Left lung (tissue), 10 donors: Measurements from ENCODE around the gene TFDP2. TPM values are rescaled to one million over a fixed set of nuclear protein-coding genes. Genes with fewer than 3 reads are reported as not detected.

Experiments used
- ATAC-seq: fragments of 200-7000 bp; cut with Tn5 transposase; one replicate; pipeline ENCODE4 v1.9.1; 2020; ENCODE audit warnings: moderate library complexity
- DNase-seq, 4 donors: peaks; one replicate each; pipeline ENCODE4 v3.0.0-alpha.2; 2013 to 2020
- H3K27ac ChIP-seq, 2 donors: fragments of 200-600 bp; sonication (generic) in 1 of 2; one replicate each; pipeline versions ENCODE4 v1.5.0 to v1.8.0; 2020 to 2021
- H3K27me3 ChIP-seq, 2 donors: fragments of 200-600 bp; sonication (generic) in 1 of 2; one replicate each; pipeline versions ENCODE4 v1.5.0 to v1.8.0; 2020 to 2021
- H3K36me3 ChIP-seq, 2 donors: fragments of 200-600 bp; sonication (generic) in 1 of 2; one replicate each; pipeline versions ENCODE4 v1.5.0 to v1.8.0; 2020 to 2021
- H3K4me1 ChIP-seq, 2 donors: fragments of 200-600 bp; one replicate each; pipeline ENCODE4 v1.8.0; 2021
- H3K4me3 ChIP-seq, 2 donors: fragments of 200-600 bp; sonication (generic) in 1 of 2; one replicate each; pipeline versions ENCODE4 v1.5.0 to v1.8.0; 2020 to 2021; ENCODE audit warnings: mild to moderate bottlenecking in 1 of 2
- H3K9me3 ChIP-seq, 2 donors: fragments of 200-600 bp; sonication (generic) in 1 of 2; one replicate each; pipeline versions ENCODE4 v1.5.0 to v1.8.0; 2020 to 2021
- intact Hi-C, 2 donors: fragments of 100-400 bp; cut with DNase I; formaldehyde crosslinking; loops; one replicate each; pipeline versions ENCODE4 v1.11.2 to v1.14.2; 2022
- polyA plus RNA-seq, 6 donors: library from polyadenylated mRNA; unstranded; fragments of 120-200 nt; gene quantifications; one replicate each; pipeline ENCODE4 v1.2.1, GENCODE V29; 2013; ENCODE audit not compliant: insufficient read length in 6 of 6
- total RNA-seq, 2 donors: library from RNA; stranded (reverse); fragmentation: NEBNext Ultra II Directional; extraction: Animal tissue kit (Norgen Biotek cat#: 25700); gene quantifications; one replicate each; pipeline ENCODE4 v1.2.1, GENCODE V29; 2021
- TF ChIP-seq, protein P1 (sequence below), 2 donors: fragments of 200-600 bp; sonication (generic) in 1 of 2; IDR thresholded peaks; one replicate each; pipeline versions ENCODE4 v1.5.0 to v1.8.0; 2021; ENCODE audit warnings: antibody characterized with exemption in 2 of 2
- donor health status: DM: no; HTN: yes; CAD: no.
- donor health status: DM: no; HTN: no; CAD: no.

TFDP2 gene
- total and polyA plus RNA-seq, 8 donors = 21.2 to 73.0 (median 53.6) TPM

DNA sequence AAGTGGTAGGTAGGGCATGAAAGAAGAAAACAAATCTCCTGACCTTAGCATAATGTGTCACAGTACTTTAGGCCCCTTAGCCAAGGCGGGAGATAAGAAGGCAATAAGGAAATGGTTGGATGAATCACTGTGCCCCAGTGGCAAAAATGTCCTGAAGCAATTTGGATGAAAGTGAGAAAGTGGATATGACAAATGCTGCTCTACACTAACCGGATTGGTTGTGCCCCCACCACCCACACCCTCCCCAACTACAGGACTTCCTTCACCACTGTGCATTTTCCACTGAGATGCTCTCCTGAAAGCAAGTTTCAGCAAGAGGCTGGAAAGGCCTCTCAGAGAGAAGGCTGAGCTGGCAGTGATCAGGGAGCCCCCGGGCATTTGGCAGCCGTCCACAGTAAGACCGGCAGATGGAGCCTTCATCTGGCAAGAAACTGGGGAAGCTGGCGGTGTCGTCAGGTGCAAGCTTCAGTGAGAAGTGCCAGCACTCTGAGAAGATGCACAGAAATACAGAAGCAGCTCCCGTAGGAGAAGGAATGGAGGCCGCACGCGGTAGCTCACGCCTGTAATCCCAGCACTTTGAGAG, 209.1 kb downstream of the TFDP2 start:
- H3K4me1 ChIP-seq = peaks cover 2 to 14% of the 10 kb centered on the region in 2 donors
- DNase-seq (peak in 1 of 4 donors; percentile 7), ATAC-seq (peak; percentile 80)
- H3K4me3 ChIP-seq = no peak overlapping the region
- TF ChIP-seq, protein P1, sequence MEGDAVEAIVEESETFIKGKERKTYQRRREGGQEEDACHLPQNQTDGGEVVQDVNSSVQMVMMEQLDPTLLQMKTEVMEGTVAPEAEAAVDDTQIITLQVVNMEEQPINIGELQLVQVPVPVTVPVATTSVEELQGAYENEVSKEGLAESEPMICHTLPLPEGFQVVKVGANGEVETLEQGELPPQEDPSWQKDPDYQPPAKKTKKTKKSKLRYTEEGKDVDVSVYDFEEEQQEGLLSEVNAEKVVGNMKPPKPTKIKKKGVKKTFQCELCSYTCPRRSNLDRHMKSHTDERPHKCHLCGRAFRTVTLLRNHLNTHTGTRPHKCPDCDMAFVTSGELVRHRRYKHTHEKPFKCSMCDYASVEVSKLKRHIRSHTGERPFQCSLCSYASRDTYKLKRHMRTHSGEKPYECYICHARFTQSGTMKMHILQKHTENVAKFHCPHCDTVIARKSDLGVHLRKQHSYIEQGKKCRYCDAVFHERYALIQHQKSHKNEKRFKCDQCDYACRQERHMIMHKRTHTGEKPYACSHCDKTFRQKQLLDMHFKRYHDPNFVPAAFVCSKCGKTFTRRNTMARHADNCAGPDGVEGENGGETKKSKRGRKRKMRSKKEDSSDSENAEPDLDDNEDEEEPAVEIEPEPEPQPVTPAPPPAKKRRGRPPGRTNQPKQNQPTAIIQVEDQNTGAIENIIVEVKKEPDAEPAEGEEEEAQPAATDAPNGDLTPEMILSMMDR (IDR thresholded peaks at IDR 0.05) = no peak
- intact Hi-C loops = no loop called here
- no peaks in the 10 kb centered on the region for H3K27me3 ChIP-seq
- no peak overlapping the region for H3K27ac ChIP-seq
- no peaks in the 10 kb centered on the region for H3K9me3 ChIP-seq
- H3K36me3 ChIP-seq = no peaks in the 10 kb centered on the region

GRCh38 chr3:141939759-141940158, 209.6 kb downstream of the TFDP2 start:
- no peaks in the 10 kb centered on the region for H3K9me3 ChIP-seq
- H3K36me3 ChIP-seq = no peaks in the 10 kb centered on the region
- H3K4me1 ChIP-seq = peaks cover 2 to 14% of the 10 kb centered on the region in 2 donors
- intact Hi-C loops = no loop called here
- H3K27me3 ChIP-seq = no peaks in the 10 kb centered on the region
- H3K4me3 ChIP-seq = no peak overlapping the region
- TF ChIP-seq, protein P1 (IDR thresholded peaks at IDR 0.05) = no peak
- H3K27ac ChIP-seq = no peak overlapping the region
- ATAC-seq = peak; percentile 31
- no peak for DNase-seq

DNA sequence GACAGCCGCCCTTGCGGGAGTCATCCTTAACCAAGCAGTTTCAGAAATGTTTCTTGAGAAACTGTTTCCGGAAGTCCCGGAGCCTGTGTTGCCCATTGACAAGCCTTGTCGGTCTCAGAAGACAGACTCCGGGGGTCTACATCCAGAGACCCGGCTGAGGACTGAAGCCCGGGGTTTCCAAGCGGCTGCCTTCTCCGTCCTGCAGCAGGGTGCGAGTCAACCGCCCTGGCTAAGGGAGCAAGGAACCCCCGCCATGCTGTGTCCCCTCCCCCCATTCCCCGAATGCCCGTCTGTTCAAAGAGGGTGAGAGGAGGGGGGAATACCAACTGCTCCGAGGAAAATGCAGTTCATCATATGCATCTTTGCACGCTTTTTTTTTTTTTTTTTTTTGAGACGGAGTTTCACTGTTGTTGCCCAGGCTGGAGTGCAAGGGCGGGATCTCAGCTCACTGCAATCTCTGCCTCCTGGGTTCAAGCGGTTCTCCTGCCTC, 211.3 kb downstream of the TFDP2 start:
- H3K27ac ChIP-seq = no peak overlapping the region
- no peak for DNase-seq
- no peak for ATAC-seq
- peaks cover 2 to 14% of the 10 kb centered on the region in 2 donors for H3K4me1 ChIP-seq
- no peak overlapping the region for H3K4me3 ChIP-seq
- no peaks in the 10 kb centered on the region for H3K27me3 ChIP-seq
- intact Hi-C loops = no loop called here
- no peaks in the 10 kb centered on the region for H3K36me3 ChIP-seq
- TF ChIP-seq, protein P1 (IDR thresholded peaks at IDR 0.05) = no peak
- H3K9me3 ChIP-seq = no peaks in the 10 kb centered on the region

DNA sequence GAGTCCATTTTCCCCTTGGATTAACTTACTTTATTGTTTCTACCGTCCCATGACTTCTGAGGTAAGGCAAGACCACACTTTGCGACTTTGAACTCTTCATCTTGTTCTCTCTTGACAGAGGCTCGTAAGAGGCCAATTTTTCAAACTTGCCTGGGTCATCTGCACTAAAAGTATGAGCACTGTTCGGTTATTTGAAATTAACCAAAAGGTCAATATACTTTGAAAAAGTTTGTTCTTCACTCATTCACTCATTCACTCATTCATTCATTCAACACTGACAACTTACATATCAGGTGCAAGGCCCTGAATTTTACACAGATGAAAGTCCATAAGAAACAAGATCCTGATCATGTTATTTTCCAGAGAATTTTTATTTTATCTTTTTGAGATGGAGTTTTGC, 215.0 kb downstream of the TFDP2 start:
- H3K36me3 ChIP-seq = no peaks in the 10 kb centered on the region
- no peak overlapping the region for H3K4me3 ChIP-seq
- no peak for ATAC-seq
- no peak for DNase-seq
- no peak overlapping the region for H3K27ac ChIP-seq
- no peaks in the 10 kb centered on the region for H3K27me3 ChIP-seq
- intact Hi-C loops = no loop called here
- TF ChIP-seq, protein P1 (IDR thresholded peaks at IDR 0.05) = no peak
- H3K4me1 ChIP-seq = no peaks in the 10 kb centered on the region
- H3K9me3 ChIP-seq = no peaks in the 10 kb centered on the region

- Histone ChIP-seq H3K27ac (no peak overlapping the region), H3K9me3 (no peaks in the 10 kb centered on the region), H3K27me3 (no peaks in the 10 kb centered on the region), H3K36me3 (peaks cover 0 to 4% of the 10 kb centered on the region in 2 donors), H3K4me3 (no peak overlapping the region), H3K4me1 (no peaks in the 10 kb centered on the region)
- intact Hi-C loops = no loop called here
- ATAC-seq (no peak), DNase-seq (no peak)
- TF ChIP-seq, protein P1 (IDR thresholded peaks at IDR 0.05) = no peak
These were observed 215.7 kb downstream of the TFDP2 start for GRCh38 chr3:141933421-141934300.
